ENCODE results near the gene GRAMD1A.
"Not testable (repeated sequence)": the region's sequence is repeated elsewhere in the genome, so short reads cannot be mapped to it uniquely, and the experiment has no call there.

The GRAMD1A gene

DNA sequence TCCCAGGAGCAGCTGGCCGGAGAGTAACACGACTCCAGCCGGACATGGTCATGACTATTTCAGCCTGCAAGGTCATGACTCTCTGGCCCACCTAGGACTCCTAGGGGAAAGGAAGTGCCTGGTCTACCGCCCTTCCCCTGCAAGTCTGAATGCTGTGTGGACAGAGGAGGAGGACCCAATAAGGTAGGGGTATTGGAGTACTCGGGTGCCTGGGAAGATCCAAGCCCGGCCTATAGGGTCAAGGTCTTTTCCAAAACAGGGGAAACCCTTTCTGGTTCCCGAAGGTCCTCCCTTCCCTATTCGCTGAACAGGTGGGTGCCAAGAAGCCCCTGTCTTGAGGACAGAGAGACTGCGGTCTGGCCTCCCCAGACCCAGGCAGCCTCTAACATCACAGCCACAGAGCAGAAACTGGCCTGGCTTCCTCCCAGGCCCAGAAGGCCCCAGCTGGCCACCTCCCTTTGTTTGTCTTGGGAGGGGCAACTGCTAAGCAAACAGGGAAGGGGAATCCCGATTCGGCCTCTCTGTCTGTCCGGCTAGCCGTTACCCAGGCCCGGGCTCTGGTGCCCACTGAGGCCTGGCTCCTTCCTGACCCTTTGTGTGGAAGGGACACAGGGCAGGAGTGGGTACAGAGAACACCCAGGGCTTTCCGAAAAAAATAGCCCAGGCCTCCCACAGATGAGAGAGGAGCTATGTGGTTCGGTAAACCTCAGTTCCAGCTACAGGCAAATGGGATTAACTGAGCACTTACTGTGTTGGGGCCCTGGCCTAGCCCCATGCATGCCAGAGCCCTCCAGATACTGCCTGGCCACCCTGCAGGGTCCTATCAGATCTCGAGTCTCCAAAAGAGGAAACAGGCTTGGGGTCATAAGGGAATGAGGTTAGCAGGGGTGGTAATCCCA lies 5.2 kb upstream of the GRAMD1A start:
- no peak for DNase-seq
- no peaks in the 10 kb centered on the region for H3K36me3 ChIP-seq (ENCODE audit: control insufficient read depth in 4 of 4, insufficient read depth in 4 of 4, low read length in 3 of 4)
- ChIA-PET POLR2A (no interaction called here), CTCF (interaction anchor here (0.8 to 2.8 kb wide), 6 partner anchors 9 to 51 kb away, joined by 3 to 9 read pairs (median 4); no protein-coding TSS in a partner anchor)
- peaks cover 0 to 11% (median 0%) of the 10 kb centered on the region in 5 experiments for H3K9me3 ChIP-seq (ENCODE audit: control extremely low read depth in 1 of 5, control insufficient read depth in 4 of 5, insufficient read depth in 2 of 5, low read depth in 1 of 5, low read length in 4 of 5)
- H3K27me3 ChIP-seq (replicated peaks in 2 of 5; ENCODE audit: control insufficient read depth in 4 of 5, insufficient read depth in 5 of 5, low read length in 4 of 5): no peaks in the 10 kb centered on the region
- WGBS (ENCODE audit: insufficient coverage): 94% methylated on average over 16 of the region's 17 CpGs
- no peak overlapping the region for H3K4me3 ChIP-seq (ENCODE audit: control insufficient read depth in 1 of 7, extremely low read depth in 1 of 7, insufficient read depth in 4 of 7, low read depth in 2 of 7, low read length in 6 of 7)
- peaks cover 7 to 50% (median 48%) of the 10 kb centered on the region in 4 experiments for H3K4me1 ChIP-seq (ENCODE audit: control extremely low read depth in 1 of 4, control insufficient read depth in 4 of 4, insufficient read depth in 4 of 4, low read length in 3 of 4)
- H3K27ac ChIP-seq (ENCODE audit: insufficient read depth in 1 of 2, low read depth in 1 of 2, low read length in 2 of 2, poor library complexity in 1 of 2, severe bottlenecking in 2 of 2): no peak overlapping the region

GRCh38 chr19:34995551-34995950 lies 4.6 kb upstream of the GRAMD1A start:
- CTCF ChIA-PET: interaction anchor here (0.8 to 2.8 kb wide), 4 partner anchors 10 to 51 kb away, joined by 3 to 9 read pairs (median 6); no protein-coding TSS in a partner anchor
- no peaks in the 10 kb centered on the region for H3K27me3 ChIP-seq (replicated peaks in 2 of 5; ENCODE audit: control insufficient read depth in 4 of 5, insufficient read depth in 5 of 5, low read length in 4 of 5)
- H3K36me3 ChIP-seq (ENCODE audit: control insufficient read depth in 4 of 4, insufficient read depth in 4 of 4, low read length in 3 of 4): no peaks in the 10 kb centered on the region
- 96% methylated on average over 6 of the region's 8 CpGs for WGBS (ENCODE audit: insufficient coverage)
- no peak overlapping the region for H3K27ac ChIP-seq (ENCODE audit: insufficient read depth in 1 of 2, low read depth in 1 of 2, low read length in 2 of 2, poor library complexity in 1 of 2, severe bottlenecking in 2 of 2)
- peaks cover 0 to 11% (median 0%) of the 10 kb centered on the region in 5 experiments for H3K9me3 ChIP-seq (ENCODE audit: control extremely low read depth in 1 of 5, control insufficient read depth in 4 of 5, insufficient read depth in 2 of 5, low read depth in 1 of 5, low read length in 4 of 5)
- peaks cover 7 to 51% (median 49%) of the 10 kb centered on the region in 4 experiments for H3K4me1 ChIP-seq (ENCODE audit: control extremely low read depth in 1 of 4, control insufficient read depth in 4 of 4, insufficient read depth in 4 of 4, low read length in 3 of 4)
- no peak overlapping the region for H3K4me3 ChIP-seq (ENCODE audit: control insufficient read depth in 1 of 7, extremely low read depth in 1 of 7, insufficient read depth in 4 of 7, low read depth in 2 of 7, low read length in 6 of 7)
- no peak for DNase-seq
- POLR2A ChIA-PET: no interaction called here

GRCh38 chr19:34997071-34997617 lies 3.0 kb upstream of the GRAMD1A start:
- peak overlapping the region; percentile 46 to 67 for H3K27ac ChIP-seq (ENCODE audit: insufficient read depth in 1 of 2, low read depth in 1 of 2, low read length in 2 of 2, poor library complexity in 1 of 2, severe bottlenecking in 2 of 2)
- peak; percentile 50 to 90 (median 86) for DNase-seq
- POLR2A ChIA-PET: interaction anchor here (0.7 kb wide), 1 partner anchor 9 kb away, joined by 3 read pairs; no protein-coding TSS in a partner anchor
- 0% methylated on average over 2 of the region's 8 CpGs for WGBS (ENCODE audit: insufficient coverage)
- peak overlapping the region in 4 of 7 experiments; percentile 16 to 58 (median 24) for H3K4me3 ChIP-seq (ENCODE audit: control insufficient read depth in 1 of 7, extremely low read depth in 1 of 7, insufficient read depth in 4 of 7, low read depth in 2 of 7, low read length in 6 of 7)
- CTCF ChIA-PET: interaction anchor here (0.7 to 3.1 kb wide), 3 partner anchors 15 to 25 kb away, joined by 3 to 10 read pairs (median 8); no protein-coding TSS in a partner anchor
- no peaks in the 10 kb centered on the region for H3K27me3 ChIP-seq (replicated peaks in 2 of 5; ENCODE audit: control insufficient read depth in 4 of 5, insufficient read depth in 5 of 5, low read length in 4 of 5)
- H3K4me1 ChIP-seq (ENCODE audit: control extremely low read depth in 1 of 4, control insufficient read depth in 4 of 4, insufficient read depth in 4 of 4, low read length in 3 of 4): peaks cover 16 to 66% (median 62%) of the 10 kb centered on the region in 4 experiments
- H3K36me3 ChIP-seq (ENCODE audit: control insufficient read depth in 4 of 4, insufficient read depth in 4 of 4, low read length in 3 of 4): peaks cover 0 to 5% (median 2%) of the 10 kb centered on the region in 4 experiments
- H3K9me3 ChIP-seq (ENCODE audit: control extremely low read depth in 1 of 5, control insufficient read depth in 4 of 5, insufficient read depth in 2 of 5, low read depth in 1 of 5, low read length in 4 of 5): peaks cover 0 to 11% (median 0%) of the 10 kb centered on the region in 5 experiments

DNA sequence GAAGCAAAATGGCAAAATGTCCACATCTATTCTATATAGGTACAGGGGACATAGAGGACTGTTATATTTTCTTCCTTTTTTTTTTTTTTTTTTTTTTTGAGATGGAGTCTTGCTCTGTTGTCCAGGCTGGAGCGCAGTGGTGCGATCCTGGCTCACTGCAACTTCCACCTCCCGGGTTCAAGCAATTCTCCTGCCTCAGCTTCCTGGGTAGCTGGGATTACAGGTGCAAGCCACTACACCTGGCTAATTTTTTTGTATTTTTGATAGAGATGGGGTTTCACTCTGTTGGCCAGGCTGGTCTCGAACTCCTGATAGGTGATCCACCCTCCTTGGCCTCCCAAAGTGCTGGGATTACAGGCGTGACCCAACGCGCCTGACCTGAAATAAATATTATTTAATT lies 1.9 kb upstream of the GRAMD1A start:
- POLR2A ChIA-PET; DNase-seq; H3K4me3 ChIP-seq (ENCODE audit: control insufficient read depth in 1 of 7, extremely low read depth in 1 of 7, insufficient read depth in 4 of 7, low read depth in 2 of 7, low read length in 6 of 7); H3K27me3 ChIP-seq (replicated peaks in 2 of 5; ENCODE audit: control insufficient read depth in 4 of 5, insufficient read depth in 5 of 5, low read length in 4 of 5): not testable (repeated sequence)
- WGBS (ENCODE audit: insufficient coverage): no CpG with 5 or more reads among the region's 7 CpGs
- Histone ChIP-seq H3K27ac (ENCODE audit: insufficient read depth in 1 of 2, low read depth in 1 of 2, low read length in 2 of 2, poor library complexity in 1 of 2, severe bottlenecking in 2 of 2) (peak overlapping the region in 1 of 2 experiments; percentile 93), H3K9me3 (ENCODE audit: control extremely low read depth in 1 of 5, control insufficient read depth in 4 of 5, insufficient read depth in 2 of 5, low read depth in 1 of 5, low read length in 4 of 5) (peaks cover 0 to 11% (median 0%) of the 10 kb centered on the region in 5 experiments), H3K4me1 (ENCODE audit: control extremely low read depth in 1 of 4, control insufficient read depth in 4 of 4, insufficient read depth in 4 of 4, low read length in 3 of 4) (peaks cover 19 to 76% (median 72%) of the 10 kb centered on the region in 4 experiments), H3K36me3 (ENCODE audit: control insufficient read depth in 4 of 4, insufficient read depth in 4 of 4, low read length in 3 of 4) (peaks cover 0 to 12% (median 7%) of the 10 kb centered on the region in 4 experiments)
- CTCF ChIA-PET: interaction anchor here (1.6 to 3.1 kb wide), 2 partner anchors 11 to 26 kb away, joined by 4 to 10 read pairs; no protein-coding TSS in a partner anchor

DNA sequence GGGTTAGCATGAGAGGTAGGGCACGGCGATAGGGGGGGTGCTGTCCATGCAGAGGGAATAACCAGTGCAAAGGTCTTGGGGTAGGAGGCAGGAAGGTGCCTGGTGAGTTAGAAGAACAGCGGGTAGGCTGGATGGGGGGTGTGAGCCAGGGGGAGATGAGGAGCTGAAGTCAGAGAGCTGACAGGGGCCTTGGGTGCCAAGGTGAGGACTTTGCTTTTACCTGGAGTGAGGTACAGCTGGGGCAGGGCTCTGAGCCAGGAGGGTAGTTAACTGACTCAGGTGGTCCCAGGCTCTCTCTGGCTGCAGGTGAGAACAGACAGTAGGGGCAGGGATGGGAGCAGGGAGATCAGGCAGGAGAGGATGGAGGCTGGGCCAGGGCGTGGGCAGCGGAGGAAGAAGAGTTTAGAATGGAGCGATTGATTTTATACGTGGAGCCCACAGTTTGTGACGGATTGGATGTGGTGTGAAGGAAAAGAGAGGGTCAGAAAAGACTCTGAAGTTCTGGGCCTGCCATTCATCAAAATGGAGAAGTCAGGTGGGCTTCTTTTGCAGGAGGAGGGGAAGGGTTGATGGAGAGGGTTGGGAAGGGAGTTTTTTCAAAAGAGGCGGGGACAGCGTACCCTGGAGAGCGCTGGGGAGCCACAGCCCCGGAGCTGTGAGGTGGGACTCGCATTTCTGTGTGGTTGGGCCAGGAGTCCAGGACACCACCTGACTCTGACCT lies 1.2 kb upstream of the GRAMD1A start:
- CTCF ChIA-PET: interaction anchor here (0.6 to 3.1 kb wide), 6 partner anchors 10 to 181 kb away, joined by 3 to 10 read pairs (median 3); no protein-coding TSS in a partner anchor
- POLR2A ChIA-PET: interaction anchor here (1.0 to 3.2 kb wide), 3 partner anchors 31 to 45 kb away, joined by 4 to 13 read pairs (median 4); partner anchors contain the start of genes SCN1B and ZNF792
- Histone ChIP-seq H3K4me3 (ENCODE audit: control insufficient read depth in 1 of 7, extremely low read depth in 1 of 7, insufficient read depth in 4 of 7, low read depth in 2 of 7, low read length in 6 of 7) (peak overlapping the region; percentile 42 to 85 (median 75)), H3K36me3 (ENCODE audit: control insufficient read depth in 4 of 4, insufficient read depth in 4 of 4, low read length in 3 of 4) (peaks cover 0 to 12% (median 7%) of the 10 kb centered on the region in 4 experiments), H3K4me1 (ENCODE audit: control extremely low read depth in 1 of 4, control insufficient read depth in 4 of 4, insufficient read depth in 4 of 4, low read length in 3 of 4) (peaks cover 25 to 83% (median 79%) of the 10 kb centered on the region in 4 experiments), H3K27me3 (replicated peaks in 2 of 5; ENCODE audit: control insufficient read depth in 4 of 5, insufficient read depth in 5 of 5, low read length in 4 of 5) (no peaks in the 10 kb centered on the region), H3K27ac (ENCODE audit: insufficient read depth in 1 of 2, low read depth in 1 of 2, low read length in 2 of 2, poor library complexity in 1 of 2, severe bottlenecking in 2 of 2) (peak overlapping the region in 1 of 2 experiments; percentile 93), H3K9me3 (ENCODE audit: control extremely low read depth in 1 of 5, control insufficient read depth in 4 of 5, insufficient read depth in 2 of 5, low read depth in 1 of 5, low read length in 4 of 5) (peaks cover 0 to 11% (median 0%) of the 10 kb centered on the region in 5 experiments)
- 34% methylated on average over 13 of the region's 13 CpGs for WGBS (ENCODE audit: insufficient coverage)
- peak in 2 of 3 donors; percentile 64 to 71 for DNase-seq

- ChIA-PET CTCF (interaction anchor here (1.0 to 2.1 kb wide), 5 partner anchors 9 to 38 kb away, joined by 3 to 7 read pairs (median 5); no protein-coding TSS in a partner anchor), POLR2A (interaction anchor here (0.7 to 3.2 kb wide), 3 partner anchors 14 to 37 kb away, joined by 3 to 13 read pairs (median 4); partner anchors contain the start of gene ZNF792)
- peak overlapping the region in 1 of 2 experiments; percentile 93 for H3K27ac ChIP-seq (ENCODE audit: insufficient read depth in 1 of 2, low read depth in 1 of 2, low read length in 2 of 2, poor library complexity in 1 of 2, severe bottlenecking in 2 of 2)
- no peaks in the 10 kb centered on the region for H3K9me3 ChIP-seq (ENCODE audit: control extremely low read depth in 1 of 5, control insufficient read depth in 4 of 5, insufficient read depth in 2 of 5, low read depth in 1 of 5, low read length in 4 of 5)
- peaks cover 25 to 84% (median 78%) of the 10 kb centered on the region in 4 experiments for H3K4me1 ChIP-seq (ENCODE audit: control extremely low read depth in 1 of 4, control insufficient read depth in 4 of 4, insufficient read depth in 4 of 4, low read length in 3 of 4)
- no peak for DNase-seq
- 2% methylated on average over 9 of the region's 37 CpGs for WGBS (ENCODE audit: insufficient coverage)
- H3K36me3 ChIP-seq (ENCODE audit: control insufficient read depth in 4 of 4, insufficient read depth in 4 of 4, low read length in 3 of 4): peaks cover 0 to 24% (median 15%) of the 10 kb centered on the region in 4 experiments
- H3K4me3 ChIP-seq (ENCODE audit: control insufficient read depth in 1 of 7, extremely low read depth in 1 of 7, insufficient read depth in 4 of 7, low read depth in 2 of 7, low read length in 6 of 7): peak overlapping the region; percentile 42 to 85 (median 75)
- H3K27me3 ChIP-seq (replicated peaks in 2 of 5; ENCODE audit: control insufficient read depth in 4 of 5, insufficient read depth in 5 of 5, low read length in 4 of 5): no peaks in the 10 kb centered on the region
These were observed 169 bp downstream of the GRAMD1A start for GRCh38 chr19:35000338-35000646.
